K562 (cell line): ENCODE measurements around the gene C1QTNF12. TPM values are rescaled to one million over a fixed set of nuclear protein-coding genes. Genes with fewer than 3 reads are reported as not detected.

Experiments used
- CCNT2 ChIP-seq: IDR thresholded peaks from 2 replicates; pipeline ENCODE4 v1.6.1; 2011; ENCODE audit warnings: borderline replicate concordance, low read depth, mild to moderate bottlenecking, moderate library complexity, mixed read lengths, low read length; ENCODE audit not compliant: insufficient read length; ENCODE audit errors: extremely low read depth
- CXXC5 ChIP-seq: fragments of 250-450 bp; sonication (Bioruptor Pico); IDR thresholded peaks from 2 replicates; pipeline ENCODE4 v1.8.0; 2022; ENCODE audit warnings: inconsistent platforms, mild to moderate bottlenecking, moderate library complexity
- E4F1 ChIP-seq: fragments of 250-450 bp; sonication (Bioruptor Pico); IDR thresholded peaks from 2 replicates; pipeline ENCODE4 v1.5.0; 2021; ENCODE audit warnings: mild to moderate bottlenecking, borderline replicate concordance
- ERF ChIP-seq: fragments of 450-650 bp; formaldehyde crosslinking; IDR thresholded peaks from 2 replicates; pipeline ENCODE4 v1.4.0; 2020; ENCODE audit warnings: mild to moderate bottlenecking, mixed read lengths
- FOSL1 ChIP-seq: fragments of 200-800 bp; sonication (Bioruptor generic); conservative IDR thresholded peaks from 2 replicates; pipeline ENCODE4 v1.6.1; 2016; ENCODE audit warnings: missing genetic modification characterization, missing compliant biosample characterization
- FOXO4 ChIP-seq: fragments of 450-650 bp; formaldehyde crosslinking; IDR thresholded peaks from 2 replicates; pipeline ENCODE4 v1.4.0; 2020; ENCODE audit warnings: mild to moderate bottlenecking, moderate library complexity
- FOXP1 ChIP-seq: sonication (generic); formaldehyde crosslinking; IDR thresholded peaks from 2 replicates; pipeline ENCODE4 v1.8.0; 2022; ENCODE audit warnings: mild to moderate bottlenecking, missing genetic modification reagents
- HNRNPL ChIP-seq: fragments of 200-400 bp; formaldehyde crosslinking; IDR thresholded peaks from 2 replicates; pipeline ENCODE4 v1.6.1; 2017; ENCODE audit warnings: low read depth, mild to moderate bottlenecking, low read length
- MAX ChIP-seq: sonication (generic); formaldehyde crosslinking; IDR thresholded peaks from 2 replicates; pipeline ENCODE4 v1.9.0; 2022; ENCODE audit warnings: mild to moderate bottlenecking, missing genetic modification reagents
- NFXL1 ChIP-seq: fragments of 450-650 bp; formaldehyde crosslinking; IDR thresholded peaks from 2 replicates; pipeline ENCODE4 v1.4.0; 2021; ENCODE audit warnings: mild to moderate bottlenecking
- NR4A1 ChIP-seq, 2 experiments: fragments of 250-450 bp in 1 of 2; fragments of 450-650 bp in 1 of 2; sonication (Bioruptor Pico) in 1 of 2; IDR thresholded peaks; 2 replicates each; pipeline versions ENCODE4 v1.4.0 to v1.6.1; 2016 to 2020; ENCODE audit warnings: mild to moderate bottlenecking in 2 of 2, missing compliant biosample characterization in 1 of 2, missing genetic modification characterization in 1 of 2, moderate library complexity in 1 of 2
- NRF1 ChIP-seq, 2 experiments: fragments of 450-650 bp; IDR thresholded peaks in 1 of 2; conservative IDR thresholded peaks in 1 of 2; 2 replicates each; pipeline ENCODE4 v1.6.1; 2014; ENCODE audit warnings: mild to moderate bottlenecking in 2 of 2
- POLR2B ChIP-seq: fragments of 450-650 bp; IDR thresholded peaks from 2 replicates; pipeline ENCODE4 v1.6.1; 2018; ENCODE audit warnings: low read depth; ENCODE audit not compliant: partially characterized antibody
- POLR3A ChIP-seq: IDR thresholded peaks from 2 replicates; pipeline ENCODE4 v1.6.1; 2011; ENCODE audit warnings: borderline replicate concordance, mild to moderate bottlenecking, moderate library complexity; ENCODE audit not compliant: insufficient read length, insufficient read depth; ENCODE audit errors: extremely low read depth
- TCF7 ChIP-seq: sonication (generic); IDR thresholded peaks from 2 replicates; pipeline ENCODE4 v1.6.1; 2016; ENCODE audit warnings: antibody characterized with exemption, borderline replicate concordance
- ZBTB34 ChIP-seq: fragments of 250-450 bp; sonication (Bioruptor Pico); IDR thresholded peaks from 2 replicates; pipeline ENCODE4 v1.8.0; 2021; ENCODE audit warnings: mild to moderate bottlenecking, moderate library complexity
- ZFP91 ChIP-seq: sonication (generic); formaldehyde crosslinking; IDR thresholded peaks from 2 replicates; pipeline ENCODE4 v1.8.0; 2022; ENCODE audit warnings: mild to moderate bottlenecking, missing genetic modification reagents
- ZFPM2 ChIP-seq: fragments of 250-450 bp; sonication (Bioruptor Pico); IDR thresholded peaks from 2 replicates; pipeline ENCODE4 v1.5.1; 2022; ENCODE audit warnings: mild to moderate bottlenecking
- ZFX ChIP-seq: sonication (generic); formaldehyde crosslinking; IDR thresholded peaks from 2 replicates; pipeline ENCODE4 v1.8.0; 2022; ENCODE audit warnings: mild to moderate bottlenecking, missing genetic modification reagents, moderate library complexity
- polyA plus RNA-seq, 8 experiments: library from polyadenylated mRNA; depleted of rRNA in 4 of 8; stranded (reverse) in 5 of 8; unstranded in 3 of 8; fragments of >200 nt; fragmentation: Nextera tagmentation in 2 of 8; fragmentation: Illumina TruSeq in 1 of 8; extraction: Ambion mirVana in 2 of 8; extraction: Trizol in 1 of 8; gene quantifications; 2 replicates each; pipeline versions ENCODE4 v1.2.1 to v1.2.3, GENCODE V29; 2011 to 2014; ENCODE audit warnings: inconsistent platforms in 1 of 8, missing spikeins in 1 of 8
- total RNA-seq, 7 experiments: library from RNA; depleted of rRNA in 6 of 7; stranded (reverse); fragments of >200 nt in 6 of 7; fragmentation: Illumina TruSeq in 2 of 7; extraction: Trizol in 2 of 7; gene quantifications; 2 replicates each; pipeline versions ENCODE4 v1.2.1 to v1.2.3, GENCODE V29; 2011 to 2021; ENCODE audit warnings: low replicate concordance in 1 of 7

Gene C1QTNF12
- total and polyA plus RNA-seq, 9 of the 15 experiments (the other 6 are each of a cell fraction or from before 2014, with no cell fraction given): 0.11 to 4.3 (median 0.93) TPM; not detected in 3

GRCh38 chr1:1291548-1292441 lies 45.3 kb upstream of the C1QTNF12 start (continued):
- no peak for TF ChIP-seq HNRNPL
- TF ChIP-seq ZBTB34: no peak
- TF ChIP-seq NR4A1 (CRISPR knock-in tag; IDR thresholded peaks at IDR 0.05): no peak
- no peak for TF ChIP-seq NR4A1 (tag; IDR thresholded peaks at IDR 0.05)
- TF ChIP-seq NRF1 (conservative IDR thresholded peaks at IDR 0.05 in 1 of 2, IDR thresholded peaks at IDR 0.05 in 1 of 2): no peak
- no peak for TF ChIP-seq ERF (CRISPR knock-in tag)
- no peak for TF ChIP-seq CCNT2
- TF ChIP-seq FOXO4 (CRISPR knock-in tag): no peak
- TF ChIP-seq E4F1 (CRISPR knock-in tag): no peak
- no peak for TF ChIP-seq ZFP91 (CRISPR knock-in tag)
- TF ChIP-seq ZFPM2 (CRISPR knock-in tag): no peak
- no peak for TF ChIP-seq NFXL1 (CRISPR knock-in tag)
- no peak for TF ChIP-seq POLR2B
- TF ChIP-seq MAX (CRISPR knock-in tag): peak; percentile 74
- TF ChIP-seq ZFX (CRISPR knock-in tag): peak; percentile 30; the same call in 1 of the 2 replicates
- no peak for TF ChIP-seq FOXP1 (CRISPR knock-in tag)
- no peak for TF ChIP-seq POLR3A
- TF ChIP-seq CXXC5 (CRISPR knock-in tag): no peak
- no peak for TF ChIP-seq TCF7
- TF ChIP-seq FOSL1: no peak
